ENCODE measurements around the gene CNNM1.

The CNNM1 gene

DNA sequence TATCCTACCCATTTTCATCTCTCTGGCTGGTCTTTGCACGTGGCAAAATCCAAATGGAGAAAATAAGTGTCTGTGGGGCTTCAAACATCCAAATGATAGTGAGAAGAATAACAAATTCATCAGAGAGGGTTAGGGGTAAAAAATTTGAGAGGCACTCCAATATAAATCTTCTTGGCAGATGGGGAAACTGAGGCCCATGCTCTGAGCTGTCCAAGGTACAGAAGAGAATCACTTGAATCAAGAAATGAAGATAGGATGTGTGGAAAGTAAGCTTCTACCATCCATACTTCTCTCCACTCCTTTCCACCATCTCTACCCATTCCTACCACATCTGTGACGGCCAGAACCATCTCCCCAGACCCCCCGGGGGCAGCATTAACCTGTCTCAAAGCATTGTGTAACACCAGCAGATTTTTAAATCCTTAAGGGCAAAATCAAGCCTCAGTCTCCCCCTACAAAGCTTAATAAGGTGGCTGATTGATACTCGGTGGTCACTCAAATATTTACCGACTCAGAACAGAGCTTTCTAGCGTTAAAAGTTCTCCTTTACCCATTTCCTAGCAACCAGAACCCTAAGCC is 100.5 kb downstream of the CNNM1 start:
- DNase-seq (ENCODE audit: low read depth), result no peak
- peak overlapping the region; percentile 81 for H3K4me3 ChIP-seq (ENCODE audit: low read depth, low read length)
- TF ChIP-seq, protein P1, sequence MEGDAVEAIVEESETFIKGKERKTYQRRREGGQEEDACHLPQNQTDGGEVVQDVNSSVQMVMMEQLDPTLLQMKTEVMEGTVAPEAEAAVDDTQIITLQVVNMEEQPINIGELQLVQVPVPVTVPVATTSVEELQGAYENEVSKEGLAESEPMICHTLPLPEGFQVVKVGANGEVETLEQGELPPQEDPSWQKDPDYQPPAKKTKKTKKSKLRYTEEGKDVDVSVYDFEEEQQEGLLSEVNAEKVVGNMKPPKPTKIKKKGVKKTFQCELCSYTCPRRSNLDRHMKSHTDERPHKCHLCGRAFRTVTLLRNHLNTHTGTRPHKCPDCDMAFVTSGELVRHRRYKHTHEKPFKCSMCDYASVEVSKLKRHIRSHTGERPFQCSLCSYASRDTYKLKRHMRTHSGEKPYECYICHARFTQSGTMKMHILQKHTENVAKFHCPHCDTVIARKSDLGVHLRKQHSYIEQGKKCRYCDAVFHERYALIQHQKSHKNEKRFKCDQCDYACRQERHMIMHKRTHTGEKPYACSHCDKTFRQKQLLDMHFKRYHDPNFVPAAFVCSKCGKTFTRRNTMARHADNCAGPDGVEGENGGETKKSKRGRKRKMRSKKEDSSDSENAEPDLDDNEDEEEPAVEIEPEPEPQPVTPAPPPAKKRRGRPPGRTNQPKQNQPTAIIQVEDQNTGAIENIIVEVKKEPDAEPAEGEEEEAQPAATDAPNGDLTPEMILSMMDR (conservative IDR thresholded peaks at IDR 0.05; ENCODE audit: low read depth, low read length), result no peak

GRCh38 chr10:99430116-99430450 is 100.9 kb downstream of the CNNM1 start:
- DNase-seq (ENCODE audit: low read depth), result no peak
- TF ChIP-seq, protein P1 (conservative IDR thresholded peaks at IDR 0.05; ENCODE audit: low read depth, low read length), result peak; percentile 4

DNA sequence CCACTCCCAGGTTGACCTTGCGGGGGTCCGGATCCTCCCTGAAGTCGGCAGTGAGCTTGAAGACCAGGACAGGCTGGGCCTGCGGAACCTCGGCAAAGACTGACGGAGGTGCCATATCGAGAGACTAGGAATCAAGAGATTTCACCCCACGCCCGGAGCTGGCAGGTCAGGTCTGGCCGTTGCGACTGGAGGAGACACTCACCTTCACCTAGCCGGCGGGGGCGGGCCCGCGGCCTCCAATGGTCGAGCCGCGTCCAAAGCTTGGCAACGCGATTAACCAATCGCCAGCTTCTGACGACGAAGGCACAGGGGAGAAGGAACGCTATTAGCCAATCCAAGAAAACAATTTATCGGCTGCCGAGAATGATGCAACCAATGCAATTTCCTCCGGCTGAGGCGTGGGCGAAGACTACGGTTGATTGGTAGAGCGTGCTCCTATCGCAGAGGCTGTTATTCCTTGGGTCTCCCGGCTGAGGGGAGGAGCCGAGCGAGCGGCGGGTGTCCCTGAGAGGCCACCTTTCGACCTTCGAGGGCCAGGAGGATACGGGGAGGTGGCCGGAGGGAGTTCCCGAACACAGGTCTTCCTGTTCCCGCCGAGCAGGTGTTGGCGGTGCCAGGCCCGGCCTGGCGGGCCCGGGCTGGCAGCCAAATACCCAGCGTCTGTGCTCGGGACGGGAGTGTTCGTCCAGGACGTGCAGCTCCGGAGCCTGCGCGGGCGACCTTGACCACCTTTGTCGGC is 101.5 kb downstream of the CNNM1 start, which contains the start of gene GOT1:
TSS of gene GOT1 (minus strand) at position 174 of the 739 bp plus-strand sequence. CDS start at position 115, 59 bp downstream.
- TF ChIP-seq, protein P1 (conservative IDR thresholded peaks at IDR 0.05; ENCODE audit: low read depth, low read length), result no peak

More at GRCh38 chr10:99430116-99430450, 100.9 kb downstream of the CNNM1 start:
- H3K4me3 ChIP-seq (ENCODE audit: low read depth, low read length), result peak overlapping the region; percentile 81

DNA sequence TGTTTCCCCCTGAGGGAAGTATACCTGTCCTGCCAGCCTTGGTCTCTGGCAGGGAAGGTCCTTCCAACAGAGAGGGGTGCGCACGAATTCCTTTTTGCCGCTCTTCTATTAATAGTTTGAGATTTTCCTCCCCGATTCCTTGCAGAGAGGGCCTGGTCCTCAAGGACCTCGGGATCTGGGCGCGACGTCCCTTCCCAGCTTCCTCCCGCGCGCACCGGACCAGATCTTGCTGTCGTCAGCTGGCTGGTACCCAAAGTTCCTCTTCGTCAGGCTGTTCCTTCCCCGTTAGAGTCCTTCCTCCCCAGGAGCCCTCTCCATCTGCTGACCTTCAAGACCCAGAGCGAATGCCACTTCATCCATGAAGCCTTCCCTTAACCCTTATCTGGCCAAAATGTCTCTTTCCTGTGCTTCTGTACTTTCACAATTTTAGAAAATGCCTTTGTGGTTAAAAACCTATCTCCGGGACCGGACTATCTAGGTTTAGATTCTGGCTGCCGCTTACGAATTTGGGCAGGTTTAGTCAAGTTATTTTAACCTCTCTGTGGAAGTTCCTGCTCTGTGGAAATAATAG is 102.1 kb downstream of the CNNM1 start:
- peak overlapping the region; percentile 90 for H3K4me3 ChIP-seq (ENCODE audit: low read depth, low read length)
- TF ChIP-seq, protein P1 (conservative IDR thresholded peaks at IDR 0.05; ENCODE audit: low read depth, low read length), result no peak
- peak; percentile 40 for DNase-seq (ENCODE audit: low read depth)

More for the DNA sequence above, 101.5 kb downstream of the CNNM1 start, which contains the start of gene GOT1:
- peak; percentile 99 for DNase-seq (ENCODE audit: low read depth)
- peak within 1 kb of the TSS; percentile 90 for H3K4me3 ChIP-seq (ENCODE audit: low read depth, low read length)

- DNase-seq (ENCODE audit: low read depth), result no peak
- TF ChIP-seq, protein P1 (conservative IDR thresholded peaks at IDR 0.05; ENCODE audit: low read depth, low read length), result no peak
- no peak overlapping the region for H3K4me3 ChIP-seq (ENCODE audit: low read depth, low read length)
Observed at GRCh38 chr10:99432047-99432446, 102.9 kb downstream of the CNNM1 start.

DNA sequence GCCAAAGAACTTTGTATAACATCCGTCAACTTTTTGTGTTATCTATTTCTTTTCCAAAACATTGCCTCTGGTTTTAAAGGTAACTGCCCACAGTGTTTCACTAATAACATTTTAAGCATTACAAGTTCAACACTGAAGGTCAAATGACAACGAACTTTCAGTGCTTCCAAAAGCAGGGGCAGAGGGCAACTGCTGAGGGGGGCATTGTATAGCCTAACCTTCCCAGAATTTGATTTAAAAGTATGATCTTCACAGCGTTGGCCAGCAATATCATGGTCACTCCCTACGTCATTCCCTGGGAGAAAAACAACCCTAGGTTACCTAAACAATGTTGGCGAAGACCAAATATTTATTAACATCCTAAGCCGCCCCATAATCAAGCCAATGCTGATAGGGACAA is 103.7 kb downstream of the CNNM1 start:
- TF ChIP-seq, protein P1 (conservative IDR thresholded peaks at IDR 0.05; ENCODE audit: low read depth, low read length), result no peak
- no peak overlapping the region for H3K4me3 ChIP-seq (ENCODE audit: low read depth, low read length)
- DNase-seq (ENCODE audit: low read depth), result no peak
